ENCODE data around the gene DRG2. TPM values are rescaled to one million over a fixed set of nuclear protein-coding genes. Genes with fewer than 3 reads are reported as not detected.

Gene DRG2
- total RNA-seq, 1 experiment from 2014 or later: 42.0 TPM

DNA sequence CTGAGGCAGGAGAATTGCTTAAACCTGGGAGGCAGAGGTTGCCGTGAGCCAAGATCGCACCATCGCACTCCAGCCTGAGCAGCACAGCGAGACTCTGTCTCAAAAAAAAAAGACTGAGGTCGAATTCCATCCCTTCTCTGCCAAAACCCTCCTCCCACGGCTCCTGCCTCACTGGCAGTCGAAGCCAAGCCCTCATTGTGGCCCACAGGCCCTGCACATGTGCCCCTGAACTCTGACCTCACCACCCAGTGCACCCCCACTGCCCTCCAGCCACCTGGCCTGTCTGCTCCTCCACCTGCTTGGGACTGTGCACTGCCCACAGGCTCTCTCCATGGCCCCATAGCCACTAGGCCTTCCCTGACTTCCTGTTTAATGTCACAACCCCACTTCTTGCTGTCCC, 27.8 kb downstream of the DRG2 start:
- no peak overlapping the region for H3K27ac ChIP-seq (ENCODE audit: low read length)
- no peaks in the 10 kb centered on the region for H3K4me1 ChIP-seq (ENCODE audit: control insufficient read depth, insufficient read depth, low read length)
- CTCF ChIA-PET: no interaction called here
- POLR2A ChIA-PET: no interaction called here
- in situ Hi-C loops (cut with HindIII; ENCODE audit: low pct_unique_long_range_greater_than_20kb, low sequenced_read_pairs) (no loop called here), intact Hi-C loops (cut with micrococcal nuclease; ENCODE audit: unreplicated experiment) (no loop called here)
- no peak for TF ChIP-seq POLR2AphosphoS5 (IDR thresholded peaks at IDR 0.05; ENCODE audit: low read depth, low read length)
- TF ChIP-seq TCF7L2 (IDR thresholded peaks at IDR 0.05; ENCODE audit: low read depth, low read length): no peak
- no peak for TF ChIP-seq SIN3A (IDR thresholded peaks at IDR 0.05; ENCODE audit: borderline replicate concordance, insufficient read depth, low read depth, low read length)
- TF ChIP-seq, protein P1, sequence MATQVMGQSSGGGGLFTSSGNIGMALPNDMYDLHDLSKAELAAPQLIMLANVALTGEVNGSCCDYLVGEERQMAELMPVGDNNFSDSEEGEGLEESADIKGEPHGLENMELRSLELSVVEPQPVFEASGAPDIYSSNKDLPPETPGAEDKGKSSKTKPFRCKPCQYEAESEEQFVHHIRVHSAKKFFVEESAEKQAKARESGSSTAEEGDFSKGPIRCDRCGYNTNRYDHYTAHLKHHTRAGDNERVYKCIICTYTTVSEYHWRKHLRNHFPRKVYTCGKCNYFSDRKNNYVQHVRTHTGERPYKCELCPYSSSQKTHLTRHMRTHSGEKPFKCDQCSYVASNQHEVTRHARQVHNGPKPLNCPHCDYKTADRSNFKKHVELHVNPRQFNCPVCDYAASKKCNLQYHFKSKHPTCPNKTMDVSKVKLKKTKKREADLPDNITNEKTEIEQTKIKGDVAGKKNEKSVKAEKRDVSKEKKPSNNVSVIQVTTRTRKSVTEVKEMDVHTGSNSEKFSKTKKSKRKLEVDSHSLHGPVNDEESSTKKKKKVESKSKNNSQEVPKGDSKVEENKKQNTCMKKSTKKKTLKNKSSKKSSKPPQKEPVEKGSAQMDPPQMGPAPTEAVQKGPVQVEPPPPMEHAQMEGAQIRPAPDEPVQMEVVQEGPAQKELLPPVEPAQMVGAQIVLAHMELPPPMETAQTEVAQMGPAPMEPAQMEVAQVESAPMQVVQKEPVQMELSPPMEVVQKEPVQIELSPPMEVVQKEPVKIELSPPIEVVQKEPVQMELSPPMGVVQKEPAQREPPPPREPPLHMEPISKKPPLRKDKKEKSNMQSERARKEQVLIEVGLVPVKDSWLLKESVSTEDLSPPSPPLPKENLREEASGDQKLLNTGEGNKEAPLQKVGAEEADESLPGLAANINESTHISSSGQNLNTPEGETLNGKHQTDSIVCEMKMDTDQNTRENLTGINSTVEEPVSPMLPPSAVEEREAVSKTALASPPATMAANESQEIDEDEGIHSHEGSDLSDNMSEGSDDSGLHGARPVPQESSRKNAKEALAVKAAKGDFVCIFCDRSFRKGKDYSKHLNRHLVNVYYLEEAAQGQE (IDR thresholded peaks at IDR 0.05; ENCODE audit: insufficient read depth in 1 of 2, low read depth in 2 of 2, low read length in 1 of 2): no peak
- no peak for TF ChIP-seq CTCF (IDR thresholded peaks at IDR 0.05)
- H3K27me3 ChIP-seq (ENCODE audit: control insufficient read depth, insufficient read depth, low read length): no peaks in the 10 kb centered on the region
- ATAC-seq: no peak
- no TSS peak for BruUV-seq (replicated peaks)
- H3K36me3 ChIP-seq (ENCODE audit: control insufficient read depth, insufficient read depth, low read length): no peaks in the 10 kb centered on the region
- H3K4me3 ChIP-seq (ENCODE audit: low read depth in 2 of 2, low read length in 2 of 2): no peak overlapping the region
- DNase-seq (ENCODE audit: low read depth, low spot score): no peak
- H3K9me3 ChIP-seq (ENCODE audit: control insufficient read depth, insufficient read depth, low read depth, low read length): no peaks in the 10 kb centered on the region

DNA sequence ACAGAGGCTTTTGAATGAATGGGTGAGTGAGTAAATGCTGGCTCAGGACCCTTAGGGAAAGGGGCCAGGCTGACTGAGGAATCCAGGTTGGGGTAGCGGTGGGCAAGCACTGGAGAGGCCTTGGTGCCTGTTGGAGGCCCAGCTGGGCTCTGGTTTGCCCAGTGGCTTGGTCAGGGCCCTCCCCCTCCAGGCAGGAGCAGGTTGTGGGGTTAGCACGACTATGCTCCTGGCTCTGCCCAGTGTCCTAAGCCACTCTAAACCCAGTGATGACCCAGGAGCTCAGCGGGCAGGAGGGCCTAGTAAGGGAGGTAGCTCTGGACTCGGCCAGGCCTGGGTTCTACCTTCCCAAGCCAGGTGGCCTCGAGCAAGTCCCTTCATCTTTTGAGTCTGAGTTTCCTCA, 28.3 kb downstream of the DRG2 start:
- H3K4me3 ChIP-seq (ENCODE audit: low read depth in 2 of 2, low read length in 2 of 2): no peak overlapping the region
- no peaks in the 10 kb centered on the region for H3K27me3 ChIP-seq (ENCODE audit: control insufficient read depth, insufficient read depth, low read length)
- no peaks in the 10 kb centered on the region for H3K36me3 ChIP-seq (ENCODE audit: control insufficient read depth, insufficient read depth, low read length)
- BruUV-seq (replicated peaks): no TSS peak
- H3K4me1 ChIP-seq (ENCODE audit: control insufficient read depth, insufficient read depth, low read length): no peaks in the 10 kb centered on the region
- POLR2A ChIA-PET: no interaction called here
- H3K9me3 ChIP-seq (ENCODE audit: control insufficient read depth, insufficient read depth, low read depth, low read length): no peaks in the 10 kb centered on the region
- in situ Hi-C loops (cut with HindIII; ENCODE audit: low pct_unique_long_range_greater_than_20kb, low sequenced_read_pairs): no loop called here
- no peak overlapping the region for H3K27ac ChIP-seq (ENCODE audit: low read length)
- ATAC-seq (no peak), DNase-seq (ENCODE audit: low read depth, low spot score) (no peak)
- CTCF ChIA-PET: no interaction called here
- TF ChIP-seq CTCF (IDR thresholded peaks at IDR 0.05): no peak
- no peak for TF ChIP-seq TCF7L2 (IDR thresholded peaks at IDR 0.05; ENCODE audit: low read depth, low read length)
- TF ChIP-seq, protein P1 (IDR thresholded peaks at IDR 0.05; ENCODE audit: insufficient read depth in 1 of 2, low read depth in 2 of 2, low read length in 1 of 2): no peak
- no peak for TF ChIP-seq POLR2AphosphoS5 (IDR thresholded peaks at IDR 0.05; ENCODE audit: low read depth, low read length)
- TF ChIP-seq SIN3A (IDR thresholded peaks at IDR 0.05; ENCODE audit: borderline replicate concordance, insufficient read depth, low read depth, low read length): no peak
- intact Hi-C loops (cut with micrococcal nuclease; ENCODE audit: unreplicated experiment): no loop called here

Data from Panc1 (cell line).